H1 (cell line): ENCODE results near the gene LONP2. TPM values are rescaled to one million over a fixed set of nuclear protein-coding genes. Genes with fewer than 3 reads are reported as not detected.

ENCODE experiments used
- POLR2AphosphoS5 ChIP-seq: IDR thresholded peaks from 2 replicates; pipeline ENCODE4 v1.6.1; 2011; ENCODE audit warnings: low read depth, low read length
- SIN3A ChIP-seq, 2 experiments: IDR thresholded peaks in 1 of 2; conservative IDR thresholded peaks in 1 of 2; 2 replicates each; pipeline ENCODE4 v1.6.1; 2011 to 2012; ENCODE audit warnings: low read length in 2 of 2, improper control_type of control experiment in 1 of 2, low read depth in 1 of 2, mild to moderate bottlenecking in 1 of 2
- polyA plus RNA-seq, 7 experiments: library from polyadenylated mRNA; depleted of rRNA in 3 of 7; stranded (reverse) in 5 of 7; unstranded in 2 of 7; fragments of >200 nt in 5 of 7; fragments of 200-250 nt in 2 of 7; gene quantifications; 1 replicate in 5 of 7; 2 replicates in 1 of 7; 4 replicates in 1 of 7; pipeline versions ENCODE4 v1.2.1 to v1.2.3, GENCODE V29; 2011 to 2013; ENCODE audit warnings: missing spikeins in 2 of 7, mixed read lengths in 2 of 7
- total RNA-seq: library from RNA; stranded (reverse); fragmentation: NEBNext Ultra II Directional; extraction: Animal tissue kit (Norgen Biotek cat#: 25700); gene quantifications from 2 replicates; pipeline ENCODE4 v1.2.1, GENCODE V29; 2021

The LONP2 gene
- total and polyA plus RNA-seq, 2 of the 8 experiments (the other 6 are each of a cell fraction or from before 2014, with no cell fraction given): 8.1 to 23.1 TPM

- TF ChIP-seq SIN3A (conservative IDR thresholded peaks at IDR 0.05 in 1 of 2, IDR thresholded peaks at IDR 0.05 in 1 of 2; ENCODE audit: low read depth in 1 of 2, low read length in 2 of 2): no peak
- no peak for TF ChIP-seq POLR2AphosphoS5
Measured at GRCh38 chr16:48201515-48202201, 42.4 kb upstream of the LONP2 start (continued).
